NCI-H1105 (cell line): ENCODE data around the gene CAPN8.

Source experiments
- DNase-seq: peaks from one replicate; lab custom pipeline; 2025; lab: John Stamatoyannopoulos, UW

The CAPN8 gene

GRCh38 chr1:223654083-223654482 lies 11.4 kb downstream of the CAPN8 start:
- no peak for DNase-seq

- no peak for DNase-seq
These were observed 12.1 kb downstream of the CAPN8 start for GRCh38 chr1:223653431-223653830.

- no peak for DNase-seq
These were observed 12.5 kb downstream of the CAPN8 start for GRCh38 chr1:223653015-223653414.

- DNase-seq = no peak
These were observed 13.0 kb downstream of the CAPN8 start for GRCh38 chr1:223652436-223652941.

- DNase-seq = no peak
These were observed 14.1 kb downstream of the CAPN8 start for GRCh38 chr1:223651291-223651991.

GRCh38 chr1:223650465-223650864 lies 15.0 kb downstream of the CAPN8 start:
- no peak for DNase-seq

GRCh38 chr1:223649222-223649621 lies 16.3 kb downstream of the CAPN8 start:
- DNase-seq = no peak

GRCh38 chr1:223647249-223647648 lies 18.3 kb downstream of the CAPN8 start:
- no peak for DNase-seq

- DNase-seq = no peak
These were observed 19.6 kb downstream of the CAPN8 start for GRCh38 chr1:223645903-223646302.

GRCh38 chr1:223642237-223642636 lies 23.3 kb downstream of the CAPN8 start:
- no peak for DNase-seq

GRCh38 chr1:223641523-223642039 lies 23.9 kb downstream of the CAPN8 start:
- DNase-seq = no peak

- DNase-seq = no peak
These were observed 26.2 kb downstream of the CAPN8 start for GRCh38 chr1:223639331-223639749.

GRCh38 chr1:223635236-223635635 lies 30.3 kb downstream of the CAPN8 start:
- DNase-seq = no peak

- DNase-seq = no peak
These were observed 31.1 kb downstream of the CAPN8 start for GRCh38 chr1:223634423-223634822.

- no peak for DNase-seq
These were observed 33.5 kb downstream of the CAPN8 start for GRCh38 chr1:223631956-223632355.

GRCh38 chr1:223631473-223631872 lies 34.0 kb downstream of the CAPN8 start:
- no peak for DNase-seq

GRCh38 chr1:223629126-223629457 lies 36.4 kb downstream of the CAPN8 start:
- DNase-seq = no peak

- no peak for DNase-seq
These were observed 37.0 kb downstream of the CAPN8 start for GRCh38 chr1:223628233-223629125.

- no peak for DNase-seq
These were observed 43.2 kb downstream of the CAPN8 start for GRCh38 chr1:223622132-223622842.

- no peak for DNase-seq
These were observed 44.2 kb downstream of the CAPN8 start for GRCh38 chr1:223621312-223621734.

GRCh38 chr1:223620297-223620897 lies 45.1 kb downstream of the CAPN8 start:
- no peak for DNase-seq

GRCh38 chr1:223618680-223619079 lies 46.8 kb downstream of the CAPN8 start:
- DNase-seq = no peak
